Endothelial cell of hepatic sinusoid (primary cell): ENCODE results near the gene BSX.

Experiments
- in situ Hi-C: cut with HindIII; loops from 2 replicates; pipeline ENCODE4 v1.10.0; 2017; ENCODE audit warnings: low sequenced_read_pairs

The BSX gene

GRCh38 chr11:122981388-122982264 lies at the start of gene BSX:
BSX (minus strand) TSS chr11:122981834; CDS start chr11:122981671, 163 bp downstream.
- in situ Hi-C loops: no loop called here

GRCh38 chr11:123030517-123030916 lies 48.9 kb upstream of the BSX start:
- in situ Hi-C loops: no loop called here

GRCh38 chr11:123020968-123021367 lies 39.3 kb upstream of the BSX start:
- in situ Hi-C loops: no loop called here

DNA sequence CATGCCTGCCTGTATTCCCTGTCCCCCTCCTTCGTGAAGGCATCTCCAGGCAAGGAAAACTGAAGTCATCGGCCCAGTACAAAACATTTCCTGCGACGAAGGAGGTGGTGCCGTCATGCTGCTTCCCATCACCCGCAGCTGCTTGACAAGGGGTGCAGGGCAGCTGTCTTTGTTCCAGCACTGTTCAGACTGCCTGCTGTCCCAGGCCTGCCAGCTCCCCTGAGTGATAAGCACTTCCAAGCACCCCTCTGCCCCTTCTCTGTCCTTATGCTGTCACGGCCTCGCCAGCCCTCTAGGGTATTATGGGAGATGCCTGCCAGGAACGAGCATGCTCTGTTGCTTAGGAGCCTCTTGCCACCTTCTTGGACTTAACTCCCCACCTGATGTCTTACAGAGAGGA lies 37.1 kb upstream of the BSX start:
- in situ Hi-C loops: no loop called here

DNA sequence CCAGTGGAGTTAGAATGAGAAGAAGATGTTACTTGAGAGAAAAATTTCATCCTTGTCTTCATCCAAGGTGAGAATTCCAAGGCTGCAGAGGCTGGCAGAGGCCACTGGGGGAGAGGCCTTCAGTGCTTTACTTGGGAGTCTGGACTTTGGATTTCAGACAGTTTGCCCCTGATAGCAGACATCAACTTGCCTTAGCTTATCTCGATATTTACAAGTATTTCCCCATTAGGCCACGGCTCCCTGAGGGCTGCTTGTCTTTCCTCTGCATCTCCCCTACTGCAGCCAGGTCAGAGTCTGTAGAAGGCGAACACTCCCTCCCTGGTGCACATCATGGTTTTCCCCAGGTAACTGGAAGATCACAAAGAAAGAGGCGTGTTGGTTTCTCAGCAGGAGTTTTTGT lies 29.9 kb upstream of the BSX start:
- in situ Hi-C loops: no loop called here

- in situ Hi-C loops: no loop called here
Observed at GRCh38 chr11:123006860-123007542, 25.4 kb upstream of the BSX start.

- in situ Hi-C loops: no loop called here
Observed at GRCh38 chr11:123000721-123001120, 19.1 kb upstream of the BSX start.

DNA sequence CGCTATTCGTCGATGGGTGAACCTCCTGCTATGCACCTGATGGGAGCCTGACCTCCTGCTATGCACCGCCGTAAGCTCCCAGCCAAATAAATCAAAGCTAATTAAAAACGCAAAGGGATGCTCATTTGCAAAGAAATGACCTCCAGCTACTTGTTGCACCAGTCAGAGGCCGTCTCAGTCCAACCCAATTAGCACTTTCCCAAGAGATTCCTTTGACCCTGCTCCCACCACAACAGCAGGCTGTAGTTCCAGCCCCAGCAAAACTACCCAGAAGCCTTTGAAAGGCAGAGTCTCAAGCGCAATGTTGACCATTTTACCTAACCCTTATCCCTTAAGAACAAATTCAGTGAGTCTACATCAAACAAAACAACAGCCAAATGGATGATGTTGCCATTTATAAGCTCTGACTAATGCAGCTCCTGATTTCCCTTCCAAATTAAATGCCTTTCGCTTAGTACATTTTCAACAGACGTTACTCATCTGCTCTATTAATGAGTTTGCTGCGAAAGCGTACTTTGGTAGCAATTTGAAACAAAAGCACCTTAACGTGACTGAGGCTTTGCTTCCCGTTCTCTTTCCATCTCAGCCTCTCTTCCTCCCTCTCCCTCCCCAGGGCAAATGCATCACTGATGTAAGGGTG lies 17.2 kb upstream of the BSX start:
- in situ Hi-C loops: no loop called here

GRCh38 chr11:122995526-122995925 lies 13.9 kb upstream of the BSX start:
- in situ Hi-C loops: no loop called here

GRCh38 chr11:122984186-122985011 lies 2.8 kb upstream of the BSX start:
- in situ Hi-C loops: no loop called here

DNA sequence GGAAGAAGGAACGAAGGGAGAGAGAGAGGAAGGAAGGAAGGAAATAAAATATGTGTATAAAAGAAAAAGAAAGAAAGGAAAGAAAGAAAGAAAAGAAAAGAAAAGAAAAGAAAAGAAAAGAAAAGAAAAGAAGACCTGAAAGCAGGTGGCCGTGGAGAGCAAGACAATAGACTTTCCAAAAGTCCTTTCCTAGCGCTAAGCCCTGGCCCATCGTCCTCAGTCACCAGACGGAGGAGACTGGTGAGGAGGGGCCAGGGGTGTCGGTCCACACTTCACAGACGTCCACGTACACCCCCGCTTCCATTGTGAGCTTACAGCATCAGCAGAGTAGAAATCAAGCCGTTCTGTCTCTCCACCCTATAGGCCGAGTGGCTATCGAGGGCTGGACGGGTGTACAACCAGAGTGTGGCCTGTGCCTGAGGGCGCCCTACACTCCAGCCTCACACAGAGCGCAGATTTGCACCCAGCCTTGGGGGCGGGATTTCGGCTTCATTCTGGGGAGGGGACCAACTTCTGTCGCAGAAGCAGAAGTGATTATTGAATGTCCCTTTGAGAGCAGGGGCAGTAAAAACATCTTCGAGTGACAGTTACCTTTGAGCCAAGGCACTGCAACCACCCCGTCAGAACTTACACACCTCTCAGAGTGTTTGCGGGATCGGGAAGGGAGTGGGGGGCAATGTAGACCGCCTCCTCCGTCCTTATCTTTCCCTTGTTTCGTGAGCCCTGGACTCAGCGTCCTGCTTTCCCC lies 2.0 kb upstream of the BSX start:
- in situ Hi-C loops: no loop called here

- in situ Hi-C loops: no loop called here
Observed at GRCh38 chr11:122979815-122980595, 1.6 kb downstream of the BSX start.

GRCh38 chr11:122979103-122979814 lies 2.4 kb downstream of the BSX start:
- in situ Hi-C loops: no loop called here

DNA sequence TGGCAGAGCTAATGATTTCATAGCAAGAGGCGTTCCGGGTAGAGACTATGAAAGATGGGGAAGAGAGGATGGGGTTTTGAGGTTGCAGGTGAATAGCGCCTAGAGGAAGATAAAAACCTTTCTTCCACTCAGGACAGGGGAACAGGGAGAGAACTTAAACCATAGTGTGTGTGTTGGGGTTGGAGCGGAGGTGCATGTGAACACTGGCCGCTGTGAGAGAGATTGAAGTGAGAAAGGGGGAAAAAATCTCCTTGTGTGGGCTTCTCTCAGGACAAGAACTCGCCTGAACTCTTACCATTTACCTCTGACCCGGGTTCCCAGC lies 3.4 kb downstream of the BSX start:
- in situ Hi-C loops: no loop called here

DNA sequence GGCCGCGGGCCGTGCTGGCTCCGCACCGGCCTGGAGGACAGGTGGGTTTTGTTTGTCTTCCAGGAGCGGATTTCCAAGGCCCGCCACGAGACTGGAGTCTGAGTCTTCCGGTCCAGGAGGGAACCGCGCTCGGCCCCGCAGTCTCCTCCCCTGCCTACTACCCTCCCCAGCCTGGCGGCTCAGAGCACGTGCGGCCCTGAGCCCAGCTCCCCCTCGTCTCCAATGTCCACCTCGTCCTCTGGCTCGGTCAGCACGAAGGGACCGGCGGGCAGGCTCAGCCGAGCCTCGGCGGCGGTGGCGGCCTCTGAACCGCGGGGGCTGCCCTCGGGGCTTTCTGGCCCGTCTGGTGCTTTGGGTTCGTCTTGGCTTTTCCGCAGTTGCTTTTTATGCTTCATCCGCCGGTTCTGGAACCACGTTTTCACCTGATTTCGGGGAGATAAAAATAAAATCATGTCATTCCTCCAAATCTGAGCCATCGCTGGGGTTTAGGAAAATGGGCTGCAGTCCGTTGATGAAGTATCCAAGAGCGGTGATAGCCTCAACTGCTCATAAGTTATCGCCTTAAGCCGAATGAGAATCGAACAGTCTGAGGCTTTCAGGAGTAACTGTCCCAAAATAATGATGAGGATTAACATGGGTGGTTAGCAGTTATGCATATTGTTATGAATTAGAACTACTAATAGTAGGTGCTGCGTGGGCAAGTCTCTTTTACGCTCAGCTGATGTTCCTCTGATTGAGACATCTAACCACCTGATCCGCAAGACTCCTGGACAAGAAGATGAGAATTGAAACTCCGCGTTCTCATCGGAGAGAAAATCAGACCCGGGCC lies 4.0 kb downstream of the BSX start:
- in situ Hi-C loops: no loop called here

DNA sequence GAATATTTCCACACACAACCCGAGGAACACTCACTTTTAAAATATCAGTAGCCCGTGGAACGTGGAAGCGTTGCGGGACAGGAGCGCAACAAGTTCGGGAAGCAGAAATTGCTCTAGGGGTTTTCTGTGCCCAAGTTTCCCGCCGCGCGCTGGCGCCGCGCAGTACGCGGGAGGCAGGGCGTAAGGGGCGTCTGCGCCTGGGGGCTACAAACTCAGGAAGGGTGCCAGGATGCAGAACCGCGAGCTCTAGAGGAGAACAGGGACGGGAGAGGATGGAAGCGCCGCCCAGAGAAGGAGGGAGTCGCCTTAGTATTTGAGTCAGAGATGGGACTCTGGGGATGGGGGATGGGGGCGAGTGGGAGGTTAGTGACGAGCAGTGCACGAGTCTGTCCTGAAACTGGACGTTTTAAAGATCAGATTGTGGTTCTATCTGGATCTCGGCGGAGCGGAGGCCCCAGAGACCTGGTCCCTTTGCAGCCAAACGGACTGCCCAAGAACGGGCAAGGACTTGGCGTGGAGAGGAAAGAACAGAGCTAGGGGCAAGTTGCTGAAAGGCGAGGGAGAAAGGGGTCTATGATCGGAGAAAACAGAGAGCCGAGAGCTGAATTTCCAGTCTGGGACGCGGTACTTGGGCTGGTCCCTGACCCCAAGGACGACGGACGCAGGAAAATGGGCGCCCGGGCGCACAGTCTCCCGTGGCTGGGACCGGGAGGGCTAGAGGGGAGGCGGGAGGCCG lies 4.7 kb downstream of the BSX start:
- in situ Hi-C loops: no loop called here

DNA sequence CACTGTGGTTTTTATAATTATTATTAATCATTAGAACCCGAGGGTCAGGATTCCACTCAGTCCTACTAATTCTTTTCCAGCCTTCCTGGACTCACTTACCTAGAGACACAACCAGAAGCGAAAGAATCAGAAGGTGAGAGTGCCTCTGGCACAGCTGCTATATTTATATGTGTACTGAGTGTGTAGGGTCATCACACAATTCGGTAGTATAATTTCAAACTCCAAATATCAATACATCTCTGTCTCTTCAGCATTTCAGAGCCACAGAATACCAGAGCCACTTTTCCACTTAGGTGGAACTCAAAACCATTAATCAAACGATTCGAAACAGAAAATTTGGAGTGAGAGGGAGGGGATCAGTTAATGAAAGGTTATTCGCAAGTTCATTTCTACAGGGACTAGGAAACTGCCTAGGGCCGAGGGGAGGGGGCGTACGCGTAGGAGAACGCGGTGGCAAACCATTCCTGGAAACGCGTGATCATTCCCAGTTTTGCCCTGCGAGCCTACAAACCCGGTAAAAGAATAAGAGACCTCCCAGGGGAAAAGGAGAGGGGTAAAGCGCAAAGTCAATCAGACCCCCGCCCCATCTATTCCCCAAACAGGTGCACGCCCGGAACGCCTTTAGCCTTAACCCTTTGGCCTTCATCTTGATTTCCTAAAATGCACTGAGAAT lies 5.4 kb downstream of the BSX start:
- in situ Hi-C loops: no loop called here
